Stimulated activated CD8-positive, alpha-beta memory T cell treated with anti-CD3 and anti-CD28 coated beads, Interleukin-4, amount 100 ng/mL, for 4 hours (primary cell): ENCODE results near the gene SCGB2B2.
A peak's percentile ranks its signal among the peaks of the same experiment; 100 is the strongest.
"Not testable (repeated sequence)": the region's sequence is repeated elsewhere in the genome, so short reads cannot be mapped to it uniquely, and the experiment has no call there.

Source experiments
- DNase-seq, 2 donors: peaks; one replicate each; pipeline ENCODE4 v3.0.0-alpha.2; 2020; ENCODE audit warnings: low read depth in 2 of 2, low spot score in 1 of 2

SCGB2B2 gene, protein sequence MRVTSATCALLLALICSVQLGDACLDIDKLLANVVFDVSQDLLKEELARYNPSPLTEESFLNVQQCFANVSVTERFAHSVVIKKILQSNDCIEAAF

GRCh38 chr19:34676697-34677385, at the start of gene SCGB2B2:
Gene SCGB2B2, minus strand, starts transcription at chr19:34677159. Its CDS starts 82,596 bp downstream, at chr19:34594563.
- no peak for DNase-seq

DNA sequence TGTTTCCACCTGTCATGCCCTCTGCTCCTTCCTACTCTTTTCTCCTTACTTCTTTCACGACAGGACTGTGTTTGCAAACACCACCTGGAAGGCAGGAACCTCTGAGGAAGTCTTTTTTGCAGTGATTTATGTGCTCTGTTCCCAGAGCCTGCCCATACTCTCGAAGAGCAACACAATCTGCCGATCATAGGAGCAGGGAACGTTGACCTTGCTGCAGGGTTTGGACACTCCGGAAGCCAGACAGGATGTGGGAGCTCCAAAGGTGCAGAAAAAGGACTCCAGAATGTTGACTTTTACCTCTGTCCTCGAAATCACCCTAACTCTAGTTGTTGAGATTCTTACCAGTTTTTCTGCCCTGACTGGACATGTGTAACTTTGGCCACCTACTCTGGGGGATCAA, 48.4 kb upstream of the SCGB2B2 start:
- no peak for DNase-seq

GRCh38 chr19:34722353-34722752, 45.4 kb upstream of the SCGB2B2 start:
- no peak for DNase-seq

- no peak for DNase-seq
Observed at GRCh38 chr19:34715357-34715756, 38.4 kb upstream of the SCGB2B2 start.

DNA sequence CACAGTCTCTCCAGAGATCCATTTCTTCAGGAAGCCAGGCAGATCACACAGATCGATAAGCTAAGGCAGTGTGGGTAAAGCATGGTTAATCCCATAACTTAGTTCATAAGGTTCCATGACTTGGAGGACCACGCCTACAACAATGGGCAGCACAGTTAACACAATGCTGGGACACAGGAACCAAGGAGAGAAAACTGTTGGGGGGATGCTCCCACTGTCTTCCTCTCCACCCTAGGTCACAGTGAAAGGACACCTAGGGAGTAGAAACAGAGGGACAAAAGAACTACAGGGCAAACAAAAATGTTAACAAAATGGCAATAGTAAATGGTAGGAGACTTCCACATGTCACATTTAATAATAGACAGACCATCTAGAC, 36.3 kb upstream of the SCGB2B2 start:
- no peak for DNase-seq

DNA sequence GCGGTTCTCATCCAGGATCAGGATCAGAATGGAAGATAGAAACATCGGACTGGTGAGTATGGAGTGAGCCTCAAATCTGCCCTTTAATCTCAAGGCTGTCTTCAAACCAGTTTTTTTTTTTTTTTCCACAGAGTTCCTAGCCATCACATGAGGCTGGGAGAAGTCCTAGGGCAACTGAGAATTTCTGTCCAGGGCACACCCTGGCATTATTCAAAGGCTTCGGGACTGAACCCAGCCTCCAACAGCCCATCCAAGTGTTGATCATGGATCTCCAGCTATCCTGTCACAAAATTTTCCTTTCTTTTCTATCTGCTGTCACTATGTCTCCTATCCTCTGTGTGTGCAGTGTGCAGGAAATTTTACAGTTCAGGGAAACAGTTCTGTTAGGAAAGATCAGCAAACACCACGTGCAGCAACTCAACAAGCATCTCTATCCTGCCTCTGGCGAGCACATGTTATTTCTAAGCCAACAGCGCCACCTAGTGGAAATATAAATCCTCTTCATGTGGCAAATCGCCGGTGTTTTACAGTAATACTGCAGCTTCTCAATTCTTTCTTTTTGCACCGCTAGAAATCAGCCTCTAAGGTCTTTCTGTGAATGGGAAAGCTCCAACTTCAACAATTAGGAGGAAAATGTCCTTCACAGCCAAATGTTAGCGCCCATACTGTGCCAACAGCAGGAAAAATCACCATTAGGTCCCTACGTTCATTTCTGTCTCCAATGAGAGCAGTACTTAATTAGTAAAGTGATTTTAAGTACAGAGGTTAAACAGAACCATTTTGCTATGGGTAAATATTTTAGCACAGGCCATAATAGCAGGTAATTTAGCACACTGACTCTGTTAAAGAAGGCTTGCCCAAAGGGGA, 35.7 kb upstream of the SCGB2B2 start:
- peak; percentile 11 to 13 for DNase-seq

DNA sequence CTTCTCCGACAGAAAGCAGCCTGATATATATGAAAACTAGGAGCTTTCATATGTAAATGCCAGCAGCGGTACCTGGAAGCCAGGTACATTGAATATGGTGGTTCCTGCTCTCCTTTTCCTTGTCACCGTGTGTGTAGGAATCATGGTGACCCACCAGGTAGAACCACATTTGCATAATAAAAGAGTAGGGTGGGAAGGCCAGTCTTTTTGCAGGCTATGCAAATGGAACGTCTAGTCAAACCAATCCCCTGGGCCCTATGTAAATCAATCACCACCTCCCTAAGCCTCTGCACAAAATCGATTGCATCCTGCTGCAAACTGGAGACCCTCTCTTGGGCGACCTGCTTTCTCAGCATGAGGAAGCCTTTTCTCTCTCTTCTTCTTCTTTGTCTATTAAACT, 34.9 kb upstream of the SCGB2B2 start:
- no peak for DNase-seq

DNA sequence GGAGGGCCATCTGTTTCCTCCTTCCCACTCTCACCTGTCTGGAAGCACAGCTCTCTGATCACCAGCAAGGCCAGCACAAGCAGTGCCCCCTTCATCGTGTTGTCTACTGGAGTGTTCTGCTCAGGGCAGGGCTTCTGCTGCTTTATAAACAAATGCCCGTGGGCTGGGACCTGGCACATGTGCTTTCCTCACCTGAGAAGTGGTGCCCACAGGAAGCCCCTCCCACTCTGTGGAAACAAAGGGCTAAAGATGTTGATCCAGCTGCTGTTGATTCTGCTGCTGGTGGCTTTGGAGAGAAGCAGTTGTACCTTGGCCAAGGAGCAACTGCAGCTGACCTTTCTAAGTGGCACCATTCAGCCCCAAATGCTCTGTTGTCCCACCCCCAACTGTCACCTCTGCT, 30.7 kb upstream of the SCGB2B2 start:
- no peak for DNase-seq

DNA sequence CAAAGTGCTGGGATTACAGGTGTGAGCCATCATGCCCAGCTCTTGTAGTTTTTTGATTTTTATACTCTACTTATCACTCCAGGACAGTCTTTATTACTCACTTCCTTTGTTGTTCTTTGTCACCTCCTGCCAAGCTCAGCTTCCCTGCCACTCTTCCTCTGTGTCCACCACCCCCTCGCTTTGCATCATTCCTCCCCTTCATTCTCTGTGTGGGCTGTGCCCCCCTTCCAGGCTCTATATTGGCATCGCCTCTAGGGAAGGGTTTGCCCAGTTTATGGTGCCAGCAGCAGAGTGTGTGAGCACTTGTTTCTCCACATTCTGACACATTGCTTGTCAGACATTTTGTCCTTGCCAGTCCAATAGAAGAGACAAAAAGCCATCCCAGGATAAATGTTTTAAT, 15.6 kb upstream of the SCGB2B2 start:
- no peak for DNase-seq

DNA sequence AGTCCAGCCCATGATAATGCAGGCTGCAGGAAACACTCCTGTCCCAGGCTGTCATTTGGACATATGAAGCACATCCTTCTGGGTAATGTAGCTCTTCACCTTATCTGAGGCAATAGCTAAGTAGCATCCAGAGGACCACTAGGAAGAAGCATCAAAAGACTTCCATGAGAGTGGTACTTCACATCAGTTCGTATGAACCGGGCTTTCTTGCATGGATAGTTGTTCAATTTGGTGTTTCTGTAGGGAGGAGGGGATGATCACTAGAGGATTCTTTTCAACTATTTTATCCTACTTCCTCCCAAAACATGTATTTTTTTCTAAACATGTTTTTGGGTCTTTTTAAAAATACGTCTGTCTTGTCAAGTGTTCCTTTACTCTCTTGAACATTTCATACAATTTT, 13.4 kb upstream of the SCGB2B2 start:
- DNase-seq, result no peak

DNA sequence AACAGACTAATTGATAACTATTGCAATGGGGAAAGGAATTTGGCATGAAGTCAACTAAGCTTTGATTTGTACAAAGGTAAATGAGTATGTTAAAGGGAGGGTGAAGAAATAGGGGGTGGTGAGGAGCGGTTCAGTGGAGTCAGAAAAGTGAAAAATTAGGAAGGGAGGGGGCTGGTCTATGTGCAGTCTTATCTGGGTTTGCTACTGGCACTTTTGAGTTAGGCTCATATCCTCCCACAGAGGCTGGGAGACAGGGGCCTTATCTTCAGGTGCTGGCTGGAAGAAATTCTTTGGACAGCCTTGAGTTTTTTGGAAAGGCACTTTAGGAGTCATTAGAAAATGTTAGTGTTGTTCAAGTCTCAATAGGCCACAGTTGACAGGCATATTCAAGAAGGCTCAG, 11.6 kb upstream of the SCGB2B2 start:
- no peak for DNase-seq

DNA sequence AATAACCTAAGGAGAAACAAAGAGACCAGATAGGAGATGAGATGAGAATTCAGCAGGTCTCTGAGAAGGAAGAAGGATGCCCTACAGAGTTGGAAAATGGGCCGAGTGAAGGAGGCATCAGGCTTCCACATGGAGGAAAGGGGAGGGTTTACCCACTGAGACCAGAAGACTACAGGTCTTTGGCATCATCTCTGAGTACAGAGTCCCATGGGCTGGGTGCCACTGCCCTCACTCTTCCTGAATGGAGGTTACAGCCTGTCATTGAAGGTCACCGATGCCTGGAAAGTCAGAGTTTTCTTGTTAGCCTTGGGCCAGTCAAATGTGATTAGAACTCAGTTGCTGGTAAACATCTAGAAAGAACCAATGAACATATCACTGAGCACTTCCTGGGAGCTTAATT, 10.4 kb upstream of the SCGB2B2 start:
- no peak for DNase-seq

DNA sequence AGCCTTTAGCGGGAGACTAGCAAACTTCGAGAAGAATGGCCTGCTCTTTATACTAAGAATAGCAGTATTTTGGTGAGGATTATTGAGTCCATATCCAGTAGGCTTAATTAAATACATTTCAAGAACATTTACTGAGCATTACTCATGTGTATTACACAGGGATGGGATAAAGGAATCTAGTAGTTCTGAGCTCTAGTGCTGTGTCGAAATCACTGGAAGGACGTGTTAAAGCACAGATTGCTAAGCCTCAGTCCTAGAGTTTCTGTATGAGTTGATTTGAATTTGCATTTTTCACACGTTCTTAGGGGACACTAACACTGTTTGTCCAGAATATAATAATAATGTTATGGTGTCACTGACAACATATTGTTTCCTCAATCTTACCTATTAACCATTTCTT, 9.5 kb upstream of the SCGB2B2 start:
- no peak for DNase-seq

DNA sequence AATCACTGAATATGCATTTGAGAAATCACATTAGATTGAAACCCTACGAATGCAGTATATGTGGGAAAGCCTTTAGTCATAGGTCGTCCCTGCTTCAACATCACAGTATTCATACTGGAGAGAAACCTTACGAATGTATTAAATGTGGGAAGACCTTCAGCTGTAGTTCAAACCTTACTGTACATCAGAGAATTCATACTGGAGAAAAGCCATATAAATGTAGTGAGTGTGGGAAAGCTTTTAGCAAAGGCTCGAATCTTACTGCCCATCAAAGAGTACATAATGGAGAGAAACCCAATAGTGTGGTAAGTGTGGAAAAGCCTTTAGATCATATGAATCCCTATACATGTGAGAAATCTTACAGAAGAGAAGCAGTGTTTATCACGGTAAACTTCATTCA, 8.3 kb upstream of the SCGB2B2 start:
- DNase-seq, result not testable (repeated sequence)

DNA sequence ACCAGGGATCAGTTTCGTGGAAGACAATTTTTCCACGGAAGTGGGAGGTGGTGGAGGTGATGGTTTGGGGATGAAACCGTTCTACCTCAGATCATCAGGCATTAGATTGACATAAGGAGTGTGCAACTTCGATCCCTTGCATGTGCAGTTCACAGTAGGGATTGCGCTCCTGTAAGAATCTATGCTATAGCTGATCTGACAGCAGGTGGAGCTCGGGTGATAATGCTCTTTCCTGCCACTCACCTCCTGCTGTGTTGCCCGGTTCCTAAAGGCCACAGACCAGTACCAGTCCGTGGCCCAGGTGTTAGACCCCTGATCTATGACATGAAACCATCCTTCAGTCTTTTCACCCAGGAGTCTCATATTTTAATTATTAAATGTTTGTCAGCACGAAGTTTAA, 4.5 kb upstream of the SCGB2B2 start:
- DNase-seq, result no peak

DNA sequence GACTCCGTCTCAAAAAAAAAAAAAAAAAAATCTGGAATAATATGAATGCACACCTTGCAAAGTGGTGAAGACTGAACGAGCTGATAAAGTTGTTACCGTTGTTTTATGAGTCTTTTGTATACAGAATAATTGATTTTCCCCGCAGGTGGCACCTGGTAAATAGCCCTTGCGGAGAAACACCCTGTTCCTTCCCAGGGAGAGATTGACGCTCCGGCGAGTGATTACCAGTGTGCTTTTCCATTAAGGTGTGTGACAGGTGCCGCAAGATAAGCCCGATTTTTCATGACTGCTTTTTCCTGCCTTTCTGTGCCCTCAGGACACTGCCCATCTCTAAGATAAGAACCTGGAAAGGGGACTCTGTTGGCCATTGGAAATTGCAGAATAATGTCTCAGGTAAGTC, 1.5 kb upstream of the SCGB2B2 start:
- no peak for DNase-seq

GRCh38 chr19:34678085-34678412, 1.1 kb upstream of the SCGB2B2 start:
- no peak for DNase-seq

DNA sequence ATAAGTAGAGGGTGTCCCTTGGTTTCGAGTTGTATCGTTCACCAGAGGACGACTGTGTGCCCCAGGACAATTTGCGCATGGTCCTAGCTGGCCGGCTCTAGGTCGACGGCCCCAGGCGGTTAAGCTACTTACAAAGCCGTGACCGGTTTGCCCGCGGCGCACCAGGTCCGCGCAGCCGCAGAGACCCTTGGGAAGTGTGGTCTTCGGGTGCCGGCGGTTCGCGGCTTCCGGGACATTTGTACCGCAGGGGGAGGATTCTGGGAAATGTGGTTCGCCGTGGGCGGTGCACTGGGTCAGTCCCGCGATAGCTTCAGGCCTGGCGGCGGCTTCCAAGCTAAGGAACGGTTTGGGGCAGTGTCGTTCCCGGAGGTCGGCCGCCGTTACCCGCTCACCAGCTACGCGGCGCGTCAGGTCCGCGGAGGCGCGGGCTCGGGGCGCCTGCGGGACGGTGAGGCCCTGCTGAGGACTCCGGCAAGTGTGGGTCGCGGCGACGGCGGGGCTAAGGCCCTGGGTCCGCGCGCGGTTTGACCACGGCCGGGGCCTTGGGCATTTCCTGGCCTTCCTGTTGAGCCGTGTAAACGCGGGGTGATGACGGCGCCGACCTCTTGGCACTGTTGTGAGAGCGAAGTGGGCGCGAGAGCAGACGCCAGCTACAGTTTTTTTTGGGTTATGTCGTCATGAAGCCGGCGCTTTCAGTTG, 576 bp upstream of the SCGB2B2 start, which contains the start of gene ZNF302:
Gene ZNF302 (plus strand): TSS at position 293 of the 699 bp plus-strand sequence. CDS start 1,127 bp downstream, outside the sequence.
- DNase-seq, result peak; percentile 91 to 94

DNA sequence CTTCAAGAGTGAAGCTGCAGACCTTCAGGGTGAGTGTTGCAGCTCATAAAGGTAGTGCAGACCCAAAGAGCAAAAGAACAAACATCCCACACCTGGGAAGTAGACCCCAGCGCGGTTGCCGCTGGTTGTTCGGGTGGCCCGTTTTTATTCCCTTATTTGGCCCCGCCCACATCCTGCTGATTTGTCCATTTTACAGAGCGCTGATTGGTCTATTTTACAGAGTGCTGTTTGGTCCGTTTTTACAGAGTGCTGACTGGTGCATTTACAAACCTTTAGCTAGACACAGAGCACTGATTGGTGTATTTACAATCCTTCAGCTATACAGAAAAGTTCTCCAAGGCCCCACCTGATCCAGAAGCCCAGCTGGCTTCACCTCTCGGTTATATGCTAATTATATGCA, 1.0 kb downstream of the SCGB2B2 start:
- DNase-seq, result no peak

DNA sequence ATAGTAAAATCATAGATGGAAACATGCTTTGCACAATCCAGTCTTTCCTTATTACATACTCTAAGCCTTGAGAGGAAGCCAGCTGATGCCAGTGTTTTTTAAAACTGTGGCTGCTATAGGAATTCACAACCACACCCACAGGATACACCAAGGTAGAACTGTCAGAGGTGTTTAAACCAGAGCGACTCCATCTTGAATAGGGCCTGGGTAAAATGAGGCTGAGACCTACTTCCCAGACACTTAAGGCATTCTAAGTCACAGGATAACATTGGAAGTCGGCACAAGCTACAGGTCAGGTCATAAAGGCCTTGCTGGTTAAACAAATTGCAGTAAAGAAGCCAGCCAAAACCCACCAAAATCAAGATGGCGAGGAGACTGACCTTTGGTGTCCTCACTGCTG, 1.7 kb downstream of the SCGB2B2 start:
- no peak for DNase-seq

DNA sequence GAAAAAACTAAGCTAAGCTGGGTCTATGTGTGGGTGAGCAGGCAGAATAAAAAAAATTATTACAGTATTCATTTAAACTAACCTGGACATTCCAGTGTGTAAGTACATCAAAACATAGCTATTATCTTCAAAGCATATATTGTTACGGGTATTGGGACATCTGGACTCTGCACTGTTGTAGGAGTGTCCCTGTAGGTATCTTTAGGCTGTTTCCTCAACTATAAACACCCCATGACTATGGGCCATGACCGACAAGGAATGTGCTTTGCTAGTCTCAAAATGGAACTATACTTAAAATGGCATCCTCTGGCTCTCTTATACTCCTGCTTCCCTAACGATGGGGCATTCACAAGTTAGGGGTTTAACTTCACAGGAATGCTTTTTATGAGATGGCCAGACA, 3.4 kb downstream of the SCGB2B2 start:
- no peak for DNase-seq

DNA sequence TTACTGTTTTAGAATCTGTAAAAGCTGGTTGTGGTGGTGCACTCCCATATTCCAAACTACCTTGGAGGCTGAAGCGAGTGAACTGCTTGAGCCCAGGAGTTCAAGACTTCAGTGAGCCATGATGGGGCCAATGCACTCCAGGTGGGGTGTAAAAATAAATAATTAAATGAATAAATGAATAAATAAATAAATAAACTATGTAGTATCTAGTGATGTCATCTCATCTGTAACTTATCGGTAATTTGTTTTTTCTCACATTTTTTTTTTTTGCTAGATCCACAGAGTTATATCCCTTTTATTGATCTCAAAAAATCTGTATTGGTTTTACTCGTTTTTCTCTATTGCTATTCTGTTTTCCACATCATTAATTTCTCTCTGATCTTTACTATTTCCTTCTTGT, 5.0 kb downstream of the SCGB2B2 start:
- no peak for DNase-seq
